ENCODE data around the gene TMEM139.
"Not testable (repeated sequence)": the region's sequence is repeated elsewhere in the genome, so short reads cannot be mapped to it uniquely, and the experiment has no call there.

TMEM139 gene

DNA sequence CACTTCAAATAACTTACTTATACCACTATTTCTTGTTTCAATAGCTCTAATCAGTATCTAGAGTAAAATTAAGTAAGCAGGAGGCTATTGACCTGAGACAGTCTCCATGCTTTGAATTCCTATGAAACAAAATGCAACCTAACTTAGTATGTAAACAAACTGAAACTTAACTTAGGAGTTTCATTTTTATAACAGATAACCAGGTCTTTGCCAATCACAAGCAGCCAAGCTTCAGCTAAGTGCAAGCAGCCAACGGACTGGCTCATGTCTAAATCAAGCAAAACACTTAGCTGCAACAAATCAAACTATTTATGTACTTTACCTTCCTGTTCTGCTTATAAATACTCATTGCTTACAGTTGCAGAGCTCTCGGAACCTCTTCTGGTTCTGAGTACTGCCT is 25.9 kb upstream of the TMEM139 start:
- DNase-seq (ENCODE audit: low spot score) (no peak), FAIRE-seq (no peak)

DNA sequence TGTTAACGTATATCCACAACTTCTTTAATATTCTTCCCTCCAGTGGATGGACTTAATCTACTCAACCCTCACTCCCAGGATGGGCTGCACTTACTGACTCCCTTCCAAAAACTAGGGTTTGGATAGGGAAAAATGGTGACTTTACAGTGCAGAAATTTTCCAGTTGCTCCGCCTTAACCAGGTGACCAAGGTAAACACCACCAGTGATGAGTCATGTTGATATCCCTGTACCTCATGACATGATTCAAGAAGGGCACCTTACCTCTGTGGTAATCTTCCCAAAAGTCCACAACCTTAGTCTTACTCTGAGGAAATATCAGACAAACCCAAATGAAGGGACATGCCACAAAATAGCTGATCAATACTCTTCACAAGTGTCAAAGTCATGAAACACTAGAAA is 25.0 kb upstream of the TMEM139 start:
- FAIRE-seq = no peak
- DNase-seq (ENCODE audit: low spot score) = no peak

DNA sequence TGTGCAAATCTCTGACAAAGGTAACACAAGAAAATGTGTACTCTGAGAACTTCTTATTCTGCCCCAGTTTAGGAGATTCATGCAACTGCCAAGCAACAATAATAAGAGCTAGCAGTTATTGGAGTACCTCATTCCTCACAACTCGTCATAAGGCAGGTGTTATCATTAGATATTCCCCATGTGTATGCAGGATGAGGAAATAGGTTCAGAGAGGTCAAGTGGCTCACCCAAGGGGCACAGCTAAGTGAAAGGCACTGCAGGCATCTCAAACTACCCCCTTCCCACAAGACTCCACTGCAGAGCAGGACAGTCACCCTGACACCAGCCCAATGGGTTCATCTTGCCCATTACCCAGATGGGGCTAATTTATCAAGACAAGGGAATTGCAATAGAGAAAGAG is 22.9 kb upstream of the TMEM139 start:
- FAIRE-seq = no peak
- no peak for DNase-seq (ENCODE audit: low spot score)

DNA sequence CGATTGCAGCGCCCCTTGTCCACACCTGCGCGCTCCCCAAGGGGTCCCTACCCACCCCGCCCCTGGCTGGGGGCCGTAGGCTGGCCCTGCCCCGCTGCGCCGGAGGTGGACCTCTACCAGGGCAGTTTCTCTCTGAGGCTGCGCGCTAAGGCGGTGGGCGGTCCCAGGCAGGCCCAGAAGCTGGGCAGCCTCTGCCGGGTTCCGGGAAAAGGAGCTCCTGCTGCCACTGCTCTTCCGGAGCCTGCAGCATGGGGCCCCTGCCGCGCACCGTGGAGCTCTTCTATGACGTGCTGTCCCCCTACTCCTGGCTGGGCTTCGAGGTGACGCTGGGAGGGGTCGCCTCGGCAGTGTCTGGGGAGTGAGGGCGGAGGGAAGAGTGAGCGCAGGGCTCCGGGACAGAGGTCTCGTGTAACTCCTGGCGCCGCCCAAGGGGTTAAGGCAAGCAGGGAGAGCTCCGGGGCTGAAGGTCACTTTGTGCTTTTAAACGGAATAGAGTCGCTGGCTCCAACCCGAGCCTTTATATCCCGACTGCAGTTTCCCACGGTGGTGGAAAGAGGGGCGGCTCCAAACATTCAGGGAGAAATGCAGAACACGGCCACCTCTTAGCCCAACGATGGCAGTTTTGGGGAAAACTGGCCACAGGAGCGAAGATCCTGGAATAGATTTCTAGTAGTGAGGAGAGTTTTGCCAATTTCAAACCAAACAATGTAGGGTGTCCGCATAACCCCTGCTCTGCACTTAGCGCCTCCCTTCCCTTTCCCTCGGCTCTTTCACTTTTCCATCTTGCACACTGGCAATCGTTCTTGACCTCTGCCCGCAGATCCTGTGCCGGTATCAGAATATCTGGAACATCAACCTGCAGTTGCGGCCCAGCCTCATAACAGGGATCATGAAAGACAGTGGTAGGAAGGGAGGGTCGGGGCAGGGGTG is 21.2 kb upstream of the TMEM139 start, which contains the start of gene GSTK1:
TSS of gene GSTK1 (plus strand) at position 176 of the 930 bp plus-strand sequence. CDS start at position 249, 73 bp downstream.
- no peak for FAIRE-seq

DNA sequence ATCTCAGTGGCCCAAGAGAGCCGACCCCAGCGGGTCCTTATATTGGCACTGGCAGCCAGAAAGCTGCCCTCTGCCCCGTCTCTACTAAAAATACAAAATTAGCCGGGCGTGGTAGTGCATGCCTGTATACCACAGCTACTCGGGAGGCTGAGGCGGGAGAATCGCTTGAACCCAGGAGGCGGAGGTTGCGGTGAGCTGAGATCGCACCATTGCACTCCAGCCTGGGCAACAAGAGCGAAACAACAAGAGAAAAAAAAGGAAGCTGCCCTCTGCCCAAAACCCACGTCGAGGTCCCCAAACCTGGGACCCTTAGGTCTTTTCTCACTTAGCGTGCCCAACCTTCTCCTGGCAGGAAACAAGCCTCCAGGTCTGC is 20.6 kb upstream of the TMEM139 start:
- FAIRE-seq; DNase-seq (ENCODE audit: low spot score): not testable (repeated sequence)

More for the DNA sequence above, 21.2 kb upstream of the TMEM139 start, which contains the start of gene GSTK1:
- DNase-seq (ENCODE audit: low spot score) = peak; percentile 65

DNA sequence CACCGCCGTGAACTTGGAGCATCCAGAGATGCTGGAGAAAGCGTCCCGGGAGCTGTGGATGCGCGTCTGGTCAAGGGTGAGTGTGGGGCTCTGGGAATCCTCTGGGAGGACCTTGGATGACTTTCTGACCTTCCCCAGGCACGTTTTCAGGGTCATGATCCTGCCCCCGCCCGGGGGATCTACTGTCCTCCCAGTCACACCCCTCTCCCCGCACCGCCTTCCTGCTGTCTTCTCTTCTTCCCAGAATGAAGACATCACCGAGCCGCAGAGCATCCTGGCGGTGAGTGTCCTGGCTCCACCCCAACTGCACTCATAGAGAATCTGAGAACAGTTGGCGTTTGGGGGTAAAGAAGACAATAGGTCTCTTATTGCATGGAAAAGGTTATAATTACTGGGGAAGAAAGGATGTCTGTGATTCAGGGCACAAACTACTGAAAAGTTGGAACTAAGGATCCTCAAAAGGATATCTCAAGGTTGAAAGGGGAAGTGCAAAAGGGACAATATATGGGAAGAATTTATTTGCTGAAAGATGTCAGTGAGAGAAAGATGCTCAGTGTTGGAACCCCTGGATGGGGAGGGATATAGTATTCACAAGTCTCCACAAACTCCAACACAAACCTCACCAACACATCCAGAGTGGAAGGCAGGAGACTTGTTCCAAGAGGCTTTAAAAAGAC is 19.6 kb upstream of the TMEM139 start:
- DNase-seq (ENCODE audit: low spot score) (no peak), FAIRE-seq (no peak)

DNA sequence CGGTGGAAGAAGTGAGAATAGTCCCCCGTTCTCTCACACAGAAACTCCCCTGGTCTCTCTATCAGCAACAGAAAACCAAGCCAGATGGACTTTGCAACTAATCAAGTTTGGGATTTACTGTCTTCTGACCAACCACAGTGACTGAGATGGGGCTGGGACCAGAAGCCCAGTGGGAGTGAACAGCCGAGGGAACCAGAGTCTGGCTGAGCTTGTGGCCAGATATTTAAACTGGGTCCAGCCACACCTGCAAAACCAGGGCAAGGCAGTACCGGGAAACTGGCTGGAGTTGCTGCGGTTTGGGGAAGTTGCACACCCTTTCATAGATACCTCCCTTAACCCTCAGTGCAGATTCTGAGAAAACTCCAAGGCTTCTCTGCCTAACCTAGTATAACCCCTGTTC is 15.5 kb upstream of the TMEM139 start:
- no peak for FAIRE-seq
- no peak for DNase-seq (ENCODE audit: low spot score)

DNA sequence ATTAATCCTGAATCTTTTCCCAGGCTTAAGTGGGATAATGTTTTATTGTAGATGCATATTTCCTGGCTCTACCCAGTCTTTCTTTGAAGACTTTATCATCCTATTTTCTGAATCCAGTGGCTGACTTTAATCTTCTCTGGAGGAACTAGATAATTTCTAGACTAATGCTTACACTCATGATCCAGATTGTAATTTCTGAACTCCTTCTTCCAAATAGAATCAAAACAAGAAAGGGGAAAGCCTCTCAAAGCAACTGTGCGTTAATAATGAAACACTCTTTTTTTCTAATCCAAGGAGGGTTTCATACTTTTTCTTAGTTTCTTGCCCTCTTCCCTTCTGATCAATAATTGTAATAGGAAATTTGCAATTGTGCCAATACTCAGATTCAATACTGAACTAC is 13.5 kb upstream of the TMEM139 start:
- FAIRE-seq (no peak), DNase-seq (ENCODE audit: low spot score) (no peak)

DNA sequence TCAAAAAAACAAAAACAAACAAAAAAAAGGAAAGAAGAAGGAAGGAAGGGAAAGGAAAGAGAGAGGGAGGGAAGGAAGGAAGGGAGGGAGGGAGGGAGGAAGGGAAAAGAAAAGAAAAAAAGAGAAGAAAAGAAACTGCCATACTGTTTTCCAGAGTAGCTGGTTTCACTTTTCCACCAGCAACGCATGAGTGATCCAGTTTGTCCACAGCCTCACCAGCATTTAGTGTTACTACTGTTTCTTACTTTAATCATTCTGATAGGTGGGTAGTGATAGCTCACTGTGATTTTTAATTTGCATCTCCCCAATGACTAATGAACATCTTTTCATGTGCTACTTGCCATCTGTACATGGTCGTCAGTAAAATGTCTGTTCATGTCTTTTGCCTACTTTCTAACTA is 11.9 kb upstream of the TMEM139 start:
- DNase-seq (ENCODE audit: low spot score) (no peak), FAIRE-seq (no peak)

DNA sequence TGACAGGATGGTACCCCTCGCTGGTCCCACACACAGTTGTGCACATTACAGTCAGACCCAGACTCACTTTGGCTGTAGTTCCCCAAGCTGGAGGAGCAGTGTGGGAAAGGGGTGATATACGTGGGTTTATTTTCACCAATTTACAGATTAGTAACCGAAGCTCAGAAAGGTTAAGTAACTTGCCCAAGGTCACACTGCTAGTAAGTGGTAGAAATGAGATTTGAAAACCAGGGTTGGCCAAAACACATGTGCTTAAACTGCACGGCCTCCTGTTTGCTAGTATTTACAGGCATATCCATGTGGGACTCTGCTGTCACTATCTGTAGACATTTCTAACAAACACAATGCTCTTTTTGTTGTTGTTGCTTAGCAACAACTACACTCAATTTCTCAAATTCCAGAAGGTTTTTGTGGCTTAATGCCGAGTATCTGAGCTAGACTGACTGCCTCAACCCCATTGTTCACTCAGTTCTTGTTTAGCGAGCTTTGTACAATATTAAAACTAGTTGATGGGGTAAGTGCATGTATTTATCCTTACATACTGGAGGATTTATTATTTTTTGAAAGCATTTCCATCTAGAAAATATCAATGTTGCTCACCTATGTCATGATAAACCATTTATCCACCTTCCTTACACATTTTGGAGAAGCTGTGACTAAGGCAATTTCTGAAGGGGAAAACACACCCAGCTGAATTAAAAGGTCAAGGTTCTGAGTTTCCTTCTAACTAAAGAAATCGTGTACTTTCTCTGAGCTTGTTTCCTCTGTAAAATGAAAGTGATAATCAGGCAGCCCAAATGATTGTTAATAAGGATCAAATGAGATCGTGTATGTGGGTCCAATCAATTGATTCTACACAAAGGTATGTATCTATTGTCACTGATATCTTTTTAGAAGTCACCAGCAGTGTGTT is 5.3 kb upstream of the TMEM139 start:
- DNase-seq (ENCODE audit: low spot score) = no peak
- FAIRE-seq = no peak

DNA sequence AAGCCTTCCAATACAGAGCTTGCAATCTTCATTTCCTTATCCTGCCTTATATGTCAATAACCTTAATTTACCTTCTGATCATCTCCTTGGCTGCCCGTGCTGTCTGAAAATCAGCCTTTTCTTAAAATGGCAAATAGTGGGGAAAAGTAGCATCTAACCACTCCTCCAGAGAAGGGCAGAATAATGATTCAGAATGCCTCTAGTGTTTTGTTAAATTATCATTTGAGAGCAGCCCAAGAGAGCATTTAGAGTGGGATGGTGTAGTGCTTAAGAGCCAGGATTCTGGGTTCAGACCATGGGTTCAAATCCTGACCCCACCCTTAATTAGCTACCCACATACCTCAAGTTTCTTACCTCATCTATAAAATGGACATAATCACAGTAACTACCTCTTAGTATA is 4.6 kb upstream of the TMEM139 start:
- no peak for FAIRE-seq
- no peak for DNase-seq (ENCODE audit: low spot score)

DNA sequence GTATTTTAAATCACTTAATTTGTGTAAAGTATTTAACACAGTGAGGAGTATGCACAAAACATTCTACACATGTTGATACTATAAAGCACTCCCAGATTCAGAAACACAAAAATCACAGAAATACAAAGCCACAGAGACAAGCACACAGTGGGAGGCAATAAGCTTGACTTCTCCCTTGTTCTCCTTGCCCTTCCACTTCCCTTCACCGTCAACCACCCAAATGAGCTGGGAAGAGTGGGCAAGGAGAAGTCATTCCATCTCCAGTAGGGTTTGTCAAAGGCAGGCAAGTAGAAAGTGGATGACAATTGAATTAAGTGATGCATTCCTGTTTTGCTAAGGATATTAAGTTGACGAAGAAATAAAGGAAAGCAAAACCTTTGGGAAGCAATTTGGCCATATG is 4.2 kb upstream of the TMEM139 start:
- DNase-seq (ENCODE audit: low spot score) = no peak
- FAIRE-seq = no peak

DNA sequence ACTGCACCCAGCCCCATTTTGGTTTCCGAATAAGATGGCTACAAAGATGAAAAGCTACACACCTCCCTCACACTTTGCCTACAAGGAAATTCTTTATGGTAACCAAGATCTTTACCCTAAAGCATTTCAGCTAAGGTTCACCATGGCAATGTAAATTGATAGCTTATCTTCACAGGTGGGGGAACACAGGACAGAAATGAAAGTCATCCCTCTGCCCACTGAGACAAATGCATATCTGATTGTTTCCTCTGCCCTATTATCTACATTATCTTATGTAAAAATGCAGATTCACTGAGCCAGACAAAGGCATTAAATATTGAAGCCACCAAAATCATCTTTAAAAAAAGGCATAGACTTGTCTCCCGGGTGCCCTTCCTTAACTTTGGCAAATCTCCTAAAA is 3.2 kb upstream of the TMEM139 start:
- DNase-seq (ENCODE audit: low spot score) (no peak), FAIRE-seq (no peak)

DNA sequence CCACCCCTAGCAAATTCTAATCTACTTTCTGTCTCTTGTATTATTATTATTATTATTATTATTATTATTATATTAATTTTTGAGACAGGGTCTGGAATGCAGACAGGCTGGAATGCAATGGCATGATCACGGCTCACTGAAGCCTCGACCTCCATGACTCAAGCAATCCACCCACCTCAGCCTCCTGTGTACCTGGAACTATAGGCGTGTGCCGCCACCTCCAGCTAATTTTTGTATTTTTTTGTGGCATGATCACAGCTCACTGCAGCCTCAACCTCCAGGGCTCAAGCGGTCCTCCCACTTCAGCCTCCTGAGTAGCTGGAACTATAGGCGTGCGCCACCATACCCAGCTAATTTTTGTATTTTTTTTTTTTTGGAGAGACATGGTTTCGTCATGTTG is 2.6 kb upstream of the TMEM139 start:
- no peak for FAIRE-seq

DNA sequence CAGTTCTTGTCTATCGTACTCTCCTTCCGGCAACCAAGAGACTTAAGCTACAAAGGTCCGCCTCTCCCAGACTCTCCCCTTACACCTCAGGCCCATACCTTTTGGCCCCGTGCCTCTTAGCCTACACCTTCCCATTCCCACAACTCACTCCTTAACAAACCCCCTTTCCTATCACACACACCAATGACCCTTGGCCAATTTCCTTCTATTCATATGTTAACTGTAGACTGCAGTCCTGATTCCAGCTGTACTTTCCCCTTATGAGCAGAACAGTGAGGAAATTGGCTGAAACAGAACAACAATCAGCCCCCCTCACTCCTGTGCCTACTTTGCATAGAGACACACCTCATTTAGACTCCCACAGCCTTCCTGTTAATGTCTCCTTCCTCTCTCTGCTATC is 1.4 kb upstream of the TMEM139 start:
- FAIRE-seq = no peak

More for the DNA sequence above, 2.6 kb upstream of the TMEM139 start:
- DNase-seq (ENCODE audit: low spot score) = no peak

DNA sequence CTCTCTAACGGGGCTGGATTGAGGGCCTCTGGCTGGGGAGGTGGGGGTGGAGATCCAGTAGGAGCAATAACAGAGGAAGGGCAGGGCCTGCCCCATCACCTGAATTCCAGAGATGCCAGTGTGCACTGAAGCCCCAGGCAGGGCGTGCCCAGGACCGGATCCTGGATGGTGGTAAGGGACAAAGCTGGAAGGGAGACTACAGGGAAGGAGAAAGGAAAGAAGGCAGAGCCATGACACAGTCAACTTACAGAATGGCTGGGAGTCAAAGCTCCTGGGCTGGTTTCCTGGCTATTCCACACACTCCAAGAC is 666 bp downstream of the TMEM139 start:
- no peak for FAIRE-seq
- DNase-seq (ENCODE audit: low spot score) = no peak

More for the DNA sequence above, 1.4 kb upstream of the TMEM139 start:
- no peak for DNase-seq (ENCODE audit: low spot score)

DNA sequence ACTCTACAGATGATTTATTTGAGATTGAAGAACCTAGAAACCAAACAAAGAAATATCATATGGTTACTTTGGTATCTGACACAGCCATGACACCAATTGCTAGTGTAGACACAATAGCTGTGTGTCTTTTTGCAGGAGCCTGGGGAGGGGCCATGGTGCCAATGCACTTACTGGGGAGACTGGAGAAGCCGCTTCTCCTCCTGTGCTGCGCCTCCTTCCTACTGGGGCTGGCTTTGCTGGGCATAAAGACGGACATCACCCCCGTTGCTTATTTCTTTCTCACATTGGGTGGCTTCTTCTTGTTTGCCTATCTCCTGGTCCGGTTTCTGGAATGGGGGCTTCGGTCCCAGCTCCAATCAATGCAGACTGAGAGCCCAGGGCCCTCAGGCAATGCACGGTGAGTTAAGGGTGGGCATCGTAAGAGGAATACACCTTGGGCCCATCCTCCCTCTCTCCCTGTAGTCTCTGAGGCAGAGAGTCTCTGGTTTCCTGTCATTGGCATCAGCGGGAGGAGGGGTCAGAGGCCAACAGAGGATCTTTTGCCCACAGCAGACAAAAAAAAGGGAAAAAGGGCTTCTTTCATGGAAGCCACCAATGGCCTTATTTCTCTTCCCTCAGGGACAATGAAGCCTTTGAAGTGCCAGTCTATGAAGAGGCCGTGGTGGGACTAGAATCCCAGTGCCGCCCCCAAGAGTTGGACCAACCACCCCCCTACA is 1.2 kb downstream of the TMEM139 start:
- FAIRE-seq = no peak
- DNase-seq (ENCODE audit: low spot score) = no peak

DNA sequence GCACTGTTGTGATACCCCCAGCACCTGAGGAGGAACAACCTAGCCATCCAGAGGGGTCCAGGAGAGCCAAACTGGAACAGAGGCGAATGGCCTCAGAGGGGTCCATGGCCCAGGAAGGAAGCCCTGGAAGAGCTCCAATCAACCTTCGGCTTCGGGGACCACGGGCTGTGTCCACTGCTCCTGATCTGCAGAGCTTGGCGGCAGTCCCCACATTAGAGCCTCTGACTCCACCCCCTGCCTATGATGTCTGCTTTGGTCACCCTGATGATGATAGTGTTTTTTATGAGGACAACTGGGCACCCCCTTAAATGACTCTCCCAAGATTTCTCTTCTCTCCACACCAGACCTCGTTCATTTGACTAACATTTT is 1.7 kb downstream of the TMEM139 start:
- no peak for FAIRE-seq

DNA sequence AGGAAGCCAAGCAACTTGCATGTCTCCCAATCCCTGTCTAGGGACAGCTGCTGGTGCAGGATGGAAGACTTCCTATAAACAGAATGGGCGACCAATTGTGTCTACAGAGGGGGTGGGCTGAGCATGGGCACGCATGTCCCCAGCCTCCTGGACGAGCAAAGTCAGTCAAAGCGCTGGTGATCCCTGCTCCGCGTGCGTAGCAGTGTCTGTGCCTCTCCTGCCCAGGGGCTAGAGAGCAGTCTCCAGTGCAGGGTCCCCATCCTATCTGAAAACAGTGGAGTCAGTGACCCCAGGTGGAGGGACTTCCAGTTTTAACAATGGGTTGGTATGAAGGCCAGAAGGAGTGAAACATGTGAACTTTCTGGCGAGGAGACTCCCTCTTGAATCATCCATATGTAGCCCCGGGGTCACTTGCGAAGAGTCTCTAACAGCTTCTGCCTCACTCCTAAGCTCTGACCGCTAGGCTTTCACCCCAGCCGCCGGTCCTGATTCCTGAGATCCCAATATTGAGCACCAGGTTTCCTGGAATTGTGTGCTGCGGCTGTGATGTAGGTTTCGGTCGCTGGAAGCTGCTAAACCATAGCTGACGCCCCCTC is 2.7 kb downstream of the TMEM139 start:
- FAIRE-seq (no peak), DNase-seq (ENCODE audit: low spot score) (no peak)

More for the DNA sequence above, 1.7 kb downstream of the TMEM139 start:
- DNase-seq (ENCODE audit: low spot score) = no peak

DNA sequence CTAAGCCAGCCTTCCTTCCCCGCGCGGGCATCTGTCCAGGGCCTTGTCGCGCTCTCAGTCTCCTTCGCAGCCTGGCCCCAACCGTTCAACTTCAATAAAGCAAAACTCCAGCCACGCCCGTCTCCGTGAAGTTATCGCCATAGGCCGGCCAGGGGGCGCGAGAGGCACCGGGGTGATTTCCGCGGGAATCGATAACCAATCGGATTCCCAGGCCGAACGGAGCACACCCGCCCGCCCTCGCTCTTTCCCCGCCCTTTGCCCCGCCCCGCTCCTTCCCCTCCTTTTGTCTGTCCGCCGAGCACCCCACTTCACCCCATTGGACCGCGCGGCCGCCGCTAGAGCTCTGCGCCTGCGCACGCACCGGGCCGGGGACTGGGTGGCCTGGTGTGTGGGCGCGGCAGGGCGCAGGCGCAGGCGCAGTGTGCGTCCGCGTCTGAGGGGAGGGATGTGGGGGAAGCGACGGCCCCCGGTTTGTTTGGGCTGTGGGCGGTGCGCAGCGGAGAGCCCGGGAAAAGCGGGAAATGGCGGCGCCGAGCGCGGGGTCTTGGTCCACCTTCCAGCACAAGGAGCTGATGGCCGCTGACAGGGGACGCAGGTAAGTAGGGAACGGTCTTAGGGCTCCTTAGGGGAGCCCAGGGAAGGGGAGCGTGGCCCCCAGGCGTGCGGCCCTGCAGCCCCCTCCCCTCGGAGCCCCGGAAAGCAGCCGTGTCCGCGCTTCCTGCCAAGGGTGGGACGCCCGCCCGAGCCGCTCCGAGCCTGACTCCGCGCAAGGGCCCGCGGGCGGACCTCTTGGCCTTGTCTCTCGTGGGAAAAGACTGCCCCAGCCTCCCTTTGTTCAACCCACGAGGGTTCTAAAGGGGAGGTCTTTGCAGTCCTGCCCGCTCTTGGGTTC is 3.4 kb downstream of the TMEM139 start, which contains the start of gene CASP2:
TSS of gene CASP2 (plus strand) at position 417 of the 892 bp plus-strand sequence. CDS start at position 522, 105 bp downstream.
- no peak for FAIRE-seq

More for the DNA sequence above, 3.4 kb downstream of the TMEM139 start, which contains the start of gene CASP2:
- peak; percentile 86 for DNase-seq (ENCODE audit: low spot score)
